AG09309 (cell line): ENCODE measurements around the gene C11orf58.

Experiments used
- DNase-seq: peaks from one replicate; pipeline ENCODE4 v3.0.0-alpha.2; 2010; ENCODE audit warnings: low read depth
- H3K4me3 ChIP-seq: 2 replicates; pipeline ENCODE4 v1.5.1; 2011; ENCODE audit warnings: mild to moderate bottlenecking, low read depth, low read length, moderate library complexity; ENCODE audit not compliant: control insufficient read depth
- TF ChIP-seq, protein P1 (sequence below): IDR thresholded peaks from 2 replicates; pipeline ENCODE4 v1.5.1; 2011; ENCODE audit warnings: mild to moderate bottlenecking, low read depth, low read length, inconsistent platforms; ENCODE audit not compliant: insufficient read depth, control insufficient read depth; ENCODE audit errors: missing control alignments

C11orf58 gene

DNA sequence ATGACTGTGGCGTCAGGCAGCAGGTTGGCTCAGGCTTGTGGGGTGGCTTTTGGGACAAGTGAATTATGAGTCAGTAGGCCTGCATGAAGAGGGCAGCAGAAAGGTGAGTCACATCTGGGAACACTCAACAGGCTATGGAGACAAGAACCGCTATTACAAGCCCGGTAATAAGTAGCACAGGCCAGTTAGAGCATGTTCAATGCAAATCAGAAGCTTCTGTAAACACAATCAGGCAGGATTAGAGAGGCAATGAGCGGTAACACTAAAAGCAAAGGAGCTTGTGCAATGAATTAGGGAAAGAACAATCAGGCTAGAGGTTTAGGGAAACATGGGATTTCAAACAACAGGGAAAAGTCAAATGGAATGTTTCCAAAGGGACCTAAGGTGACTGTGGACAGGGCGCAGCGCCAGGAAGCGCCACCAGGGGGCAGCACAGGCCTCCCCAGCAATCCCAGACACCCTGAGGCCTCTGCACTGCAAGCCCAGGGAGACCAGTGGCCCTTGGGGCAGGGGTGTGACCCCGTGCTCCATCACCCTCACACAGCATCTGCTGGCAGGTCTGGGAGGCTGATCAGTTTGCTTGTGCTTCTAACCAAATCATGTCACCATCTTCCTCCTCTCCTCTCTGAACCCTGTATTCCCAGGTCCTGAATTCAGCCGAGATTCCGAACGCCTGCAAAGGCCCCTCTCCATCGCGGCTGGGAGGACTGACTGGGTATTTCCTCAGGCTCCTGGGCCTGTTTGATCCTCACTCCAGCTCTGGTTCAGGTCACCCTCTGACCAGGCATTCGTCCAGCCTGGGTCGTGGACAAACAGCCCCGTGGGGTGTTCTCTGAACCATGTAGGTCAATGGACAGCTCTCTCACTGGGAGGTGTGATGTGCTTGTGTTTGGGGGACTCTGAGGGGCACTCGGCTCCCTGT, 50.0 kb downstream of the C11orf58 start:
- DNase-seq: no peak
- no peak overlapping the region for H3K4me3 ChIP-seq
- TF ChIP-seq, protein P1, sequence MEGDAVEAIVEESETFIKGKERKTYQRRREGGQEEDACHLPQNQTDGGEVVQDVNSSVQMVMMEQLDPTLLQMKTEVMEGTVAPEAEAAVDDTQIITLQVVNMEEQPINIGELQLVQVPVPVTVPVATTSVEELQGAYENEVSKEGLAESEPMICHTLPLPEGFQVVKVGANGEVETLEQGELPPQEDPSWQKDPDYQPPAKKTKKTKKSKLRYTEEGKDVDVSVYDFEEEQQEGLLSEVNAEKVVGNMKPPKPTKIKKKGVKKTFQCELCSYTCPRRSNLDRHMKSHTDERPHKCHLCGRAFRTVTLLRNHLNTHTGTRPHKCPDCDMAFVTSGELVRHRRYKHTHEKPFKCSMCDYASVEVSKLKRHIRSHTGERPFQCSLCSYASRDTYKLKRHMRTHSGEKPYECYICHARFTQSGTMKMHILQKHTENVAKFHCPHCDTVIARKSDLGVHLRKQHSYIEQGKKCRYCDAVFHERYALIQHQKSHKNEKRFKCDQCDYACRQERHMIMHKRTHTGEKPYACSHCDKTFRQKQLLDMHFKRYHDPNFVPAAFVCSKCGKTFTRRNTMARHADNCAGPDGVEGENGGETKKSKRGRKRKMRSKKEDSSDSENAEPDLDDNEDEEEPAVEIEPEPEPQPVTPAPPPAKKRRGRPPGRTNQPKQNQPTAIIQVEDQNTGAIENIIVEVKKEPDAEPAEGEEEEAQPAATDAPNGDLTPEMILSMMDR: peak; percentile 91

DNA sequence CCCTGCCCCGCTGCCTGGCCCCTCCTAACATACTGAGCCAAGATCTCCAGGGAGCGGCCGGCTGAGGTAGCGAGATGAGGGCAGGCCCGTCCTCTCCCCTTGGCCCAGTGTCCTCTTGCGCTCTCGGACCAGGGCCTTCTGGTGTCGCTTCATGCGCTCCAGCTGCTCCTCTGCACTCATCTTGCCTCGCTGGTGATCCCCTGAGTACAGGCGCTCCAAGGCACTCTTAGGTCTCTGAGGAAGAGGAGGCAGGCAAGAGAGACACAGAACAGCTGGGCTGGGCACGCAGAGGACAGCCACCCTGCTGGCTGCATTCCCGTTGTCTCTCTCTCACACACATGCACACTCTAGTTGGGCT, 50.6 kb downstream of the C11orf58 start:
- TF ChIP-seq, protein P1: no peak
- H3K4me3 ChIP-seq: no peak overlapping the region
- DNase-seq: no peak

DNA sequence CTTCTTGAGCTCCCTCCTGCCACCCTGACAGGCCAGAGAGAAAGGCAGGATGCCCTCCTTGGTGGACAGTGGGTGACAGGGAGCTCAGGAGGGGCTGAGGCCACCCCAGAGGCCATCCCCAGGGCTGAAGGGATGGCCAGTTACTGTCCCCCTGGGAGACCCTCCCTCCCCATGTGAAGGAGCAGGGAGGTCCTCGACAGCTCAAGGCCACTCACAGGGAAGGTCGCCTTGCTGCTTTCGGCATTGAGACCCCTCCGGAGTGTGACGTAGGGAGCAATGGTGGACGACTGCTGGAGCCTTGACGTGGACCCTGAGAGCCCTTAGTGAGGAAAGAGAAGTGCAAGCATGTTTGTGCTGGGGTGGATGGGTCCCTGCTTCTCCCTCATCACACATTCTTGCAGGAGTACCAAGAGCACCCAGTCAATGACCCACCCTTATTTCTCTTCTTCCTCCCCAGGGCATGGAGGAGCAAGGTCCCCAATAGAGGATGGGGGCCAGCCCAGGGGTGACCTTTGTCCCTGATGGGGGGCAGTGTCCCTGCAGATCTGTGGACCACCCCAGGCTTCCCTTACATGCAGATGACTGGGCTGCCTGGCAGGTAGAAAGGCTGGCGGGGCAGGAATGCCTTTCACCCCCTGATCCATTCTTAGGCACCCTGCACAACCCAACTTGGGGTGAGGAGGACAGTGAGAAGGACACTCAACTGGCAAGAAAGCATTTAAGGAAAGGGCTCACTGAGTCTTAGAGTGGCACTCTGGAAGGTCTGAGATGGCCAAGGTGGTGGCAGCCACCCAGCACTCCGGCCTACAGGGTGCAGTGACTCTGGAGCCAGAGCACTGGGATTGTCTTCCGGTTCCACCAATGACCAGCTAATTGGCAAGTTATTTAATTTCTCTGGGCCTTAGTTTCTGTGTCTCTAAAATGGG, 51.4 kb downstream of the C11orf58 start:
- H3K4me3 ChIP-seq: no peak overlapping the region
- no peak for DNase-seq
- TF ChIP-seq, protein P1: no peak

DNA sequence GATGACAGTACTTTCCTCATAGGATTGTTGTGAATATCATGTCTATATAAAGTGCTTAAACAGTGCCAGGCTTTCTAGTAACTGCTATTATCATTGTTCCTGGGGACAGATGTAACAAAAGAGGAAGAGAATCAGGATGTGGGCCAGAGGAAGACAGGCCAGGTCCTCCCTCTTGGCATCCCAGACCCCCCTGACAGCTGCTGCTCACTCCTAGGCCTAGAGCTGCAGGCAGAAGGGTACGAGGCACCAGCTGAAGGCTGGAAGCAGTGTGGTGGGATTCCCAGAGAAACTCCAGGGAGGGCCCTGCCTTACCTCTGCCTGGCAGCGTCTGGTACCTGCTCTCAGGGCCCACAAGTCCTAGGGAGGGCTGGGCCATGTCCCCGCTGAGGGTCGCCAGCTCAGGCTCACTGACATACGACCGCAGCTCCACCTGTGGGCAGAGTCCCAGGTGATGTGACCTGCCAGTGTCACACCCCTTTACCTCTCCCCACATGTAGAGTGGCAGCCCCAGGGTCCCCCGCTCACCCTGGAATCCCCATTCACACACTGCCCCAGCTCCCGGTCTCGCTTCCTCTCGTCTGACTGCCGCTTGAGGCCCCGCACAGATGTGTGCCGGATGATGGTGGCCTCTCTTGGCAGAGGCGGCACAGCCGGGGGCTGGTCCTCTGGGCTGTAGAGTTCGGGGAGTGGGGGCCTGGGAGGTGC, 52.2 kb downstream of the C11orf58 start:
- TF ChIP-seq, protein P1: no peak
- no peak for DNase-seq
- H3K4me3 ChIP-seq: no peak overlapping the region

DNA sequence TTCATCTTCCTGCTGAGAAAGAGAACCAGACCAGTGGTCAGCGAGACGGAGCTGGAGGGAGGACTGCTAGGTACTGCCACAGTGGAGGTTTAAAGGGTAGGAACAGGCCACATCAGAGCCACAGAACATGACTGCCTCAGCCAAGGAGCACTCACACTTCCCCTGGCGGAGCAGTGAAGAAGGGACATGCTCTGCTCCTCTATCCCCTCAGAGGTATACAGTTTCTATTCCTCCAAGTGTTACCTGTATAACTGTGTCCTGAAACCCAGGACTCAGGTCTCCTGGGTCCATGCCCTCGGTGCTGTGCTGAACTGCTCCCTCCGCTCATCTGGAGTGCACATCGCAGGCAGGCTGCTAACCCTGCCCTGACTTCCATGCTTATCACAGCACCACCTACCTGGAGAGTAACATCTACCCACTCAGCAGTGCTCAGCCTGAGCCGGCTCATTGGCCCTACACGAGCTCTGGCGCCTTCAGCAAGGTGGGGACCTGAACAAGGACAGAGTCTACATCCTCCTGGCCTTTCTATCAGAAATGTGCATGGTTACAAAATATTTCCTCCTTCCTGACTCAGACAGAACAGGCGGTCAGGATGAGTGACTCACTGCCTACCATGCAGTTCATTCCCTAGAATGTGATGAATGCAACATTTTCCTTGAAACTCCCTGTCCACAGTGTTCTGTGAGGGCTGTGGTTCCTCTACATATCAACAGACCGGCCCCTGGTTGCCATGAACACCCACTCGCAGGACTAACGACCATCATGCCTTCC, 52.9 kb downstream of the C11orf58 start:
- DNase-seq: peak; percentile 64
- H3K4me3 ChIP-seq: no peak overlapping the region
- TF ChIP-seq, protein P1: no peak
